PFSK-1 (cell line): ENCODE results near the gene MMP20.

ENCODE experiments used
- POLR2AphosphoS5 ChIP-seq: IDR thresholded peaks from 2 replicates; pipeline ENCODE4 v1.6.1; 2012; ENCODE audit warnings: low read depth, mild to moderate bottlenecking, control low read depth, low read length, moderate library complexity
- SIN3A ChIP-seq: IDR thresholded peaks from 2 replicates; pipeline ENCODE4 v1.6.1; 2012; ENCODE audit warnings: mild to moderate bottlenecking, low read length, moderate library complexity, borderline replicate concordance; ENCODE audit not compliant: insufficient read depth
- TAF1 ChIP-seq: IDR thresholded peaks from 2 replicates; pipeline ENCODE4 v1.6.1; 2012; ENCODE audit warnings: low read length, control low read depth, borderline replicate concordance; ENCODE audit not compliant: insufficient read depth
- TF ChIP-seq, protein P1 (sequence below), 2 experiments: IDR thresholded peaks; 2 replicates each; pipeline versions ENCODE4 v1.6.1 to v1.8.0; 2011 to 2012; ENCODE audit warnings: low read depth in 2 of 2, low read length in 2 of 2, control low read depth in 1 of 2, inconsistent platforms in 1 of 2, mild to moderate bottlenecking in 1 of 2, moderate library complexity in 1 of 2; ENCODE audit not compliant: insufficient read depth in 1 of 2

- no peak for TF ChIP-seq POLR2AphosphoS5
- no peak for TF ChIP-seq TAF1
- TF ChIP-seq SIN3A, result no peak
- TF ChIP-seq, protein P1, sequence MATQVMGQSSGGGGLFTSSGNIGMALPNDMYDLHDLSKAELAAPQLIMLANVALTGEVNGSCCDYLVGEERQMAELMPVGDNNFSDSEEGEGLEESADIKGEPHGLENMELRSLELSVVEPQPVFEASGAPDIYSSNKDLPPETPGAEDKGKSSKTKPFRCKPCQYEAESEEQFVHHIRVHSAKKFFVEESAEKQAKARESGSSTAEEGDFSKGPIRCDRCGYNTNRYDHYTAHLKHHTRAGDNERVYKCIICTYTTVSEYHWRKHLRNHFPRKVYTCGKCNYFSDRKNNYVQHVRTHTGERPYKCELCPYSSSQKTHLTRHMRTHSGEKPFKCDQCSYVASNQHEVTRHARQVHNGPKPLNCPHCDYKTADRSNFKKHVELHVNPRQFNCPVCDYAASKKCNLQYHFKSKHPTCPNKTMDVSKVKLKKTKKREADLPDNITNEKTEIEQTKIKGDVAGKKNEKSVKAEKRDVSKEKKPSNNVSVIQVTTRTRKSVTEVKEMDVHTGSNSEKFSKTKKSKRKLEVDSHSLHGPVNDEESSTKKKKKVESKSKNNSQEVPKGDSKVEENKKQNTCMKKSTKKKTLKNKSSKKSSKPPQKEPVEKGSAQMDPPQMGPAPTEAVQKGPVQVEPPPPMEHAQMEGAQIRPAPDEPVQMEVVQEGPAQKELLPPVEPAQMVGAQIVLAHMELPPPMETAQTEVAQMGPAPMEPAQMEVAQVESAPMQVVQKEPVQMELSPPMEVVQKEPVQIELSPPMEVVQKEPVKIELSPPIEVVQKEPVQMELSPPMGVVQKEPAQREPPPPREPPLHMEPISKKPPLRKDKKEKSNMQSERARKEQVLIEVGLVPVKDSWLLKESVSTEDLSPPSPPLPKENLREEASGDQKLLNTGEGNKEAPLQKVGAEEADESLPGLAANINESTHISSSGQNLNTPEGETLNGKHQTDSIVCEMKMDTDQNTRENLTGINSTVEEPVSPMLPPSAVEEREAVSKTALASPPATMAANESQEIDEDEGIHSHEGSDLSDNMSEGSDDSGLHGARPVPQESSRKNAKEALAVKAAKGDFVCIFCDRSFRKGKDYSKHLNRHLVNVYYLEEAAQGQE (IDR thresholded peaks at IDR 0.05; ENCODE audit: insufficient read depth in 1 of 2, low read depth in 2 of 2, low read length in 2 of 2), result no peak
These were observed 63.5 kb downstream of the MMP20 start for GRCh38 chr11:102561636-102562035.
